NCI-H748 (cell line): ENCODE results near the gene MAGI1.
"Not testable (repeated sequence)": the region's sequence is repeated elsewhere in the genome, so short reads cannot be mapped to it uniquely, and the experiment has no call there.

ENCODE experiments used
- DNase-seq: peaks from one replicate; lab custom pipeline; 2025; ENCODE audit not compliant: unreplicated experiment; lab: John Stamatoyannopoulos, UW

MAGI1 gene

GRCh38 chr3:65548848-65549625 is 489.7 kb downstream of the MAGI1 start:
- DNase-seq = peak; percentile 69

DNA sequence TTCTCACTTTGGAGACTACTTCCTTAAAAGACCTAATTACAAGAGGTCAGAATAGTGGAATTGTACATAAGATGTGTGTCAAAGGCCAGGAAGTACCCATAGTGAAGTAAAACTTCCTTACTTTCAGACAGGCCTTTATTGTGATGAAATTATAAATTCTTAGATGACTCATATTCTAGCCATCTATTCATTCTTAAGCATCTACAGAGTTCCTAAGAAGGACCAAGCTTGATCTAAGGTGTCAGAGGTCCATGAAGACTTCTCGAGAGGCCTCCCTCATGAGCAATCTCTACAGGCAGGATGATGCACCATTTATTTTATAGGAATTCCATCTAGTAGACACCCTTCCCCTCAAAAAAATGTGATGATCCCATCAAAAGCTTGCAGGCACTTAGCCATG is 493.3 kb downstream of the MAGI1 start:
- DNase-seq = no peak

DNA sequence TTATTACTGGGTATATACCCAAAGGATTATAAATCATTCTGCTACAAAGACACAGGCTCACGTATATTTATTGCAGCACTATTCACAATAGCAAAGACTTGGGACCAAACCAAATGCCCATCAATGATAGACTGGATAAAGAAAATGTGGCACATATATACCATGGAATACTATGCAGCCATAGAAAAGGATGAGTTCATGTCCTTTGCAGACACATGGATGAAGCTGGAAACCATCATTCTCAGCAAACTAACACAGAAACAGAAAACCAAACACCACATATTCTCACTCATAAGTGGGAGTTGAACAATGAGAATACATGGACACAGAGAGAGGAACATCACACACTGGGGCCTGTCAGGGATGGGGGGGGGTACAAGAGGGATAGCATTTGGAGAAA is 495.3 kb downstream of the MAGI1 start:
- not testable (repeated sequence) for DNase-seq

DNA sequence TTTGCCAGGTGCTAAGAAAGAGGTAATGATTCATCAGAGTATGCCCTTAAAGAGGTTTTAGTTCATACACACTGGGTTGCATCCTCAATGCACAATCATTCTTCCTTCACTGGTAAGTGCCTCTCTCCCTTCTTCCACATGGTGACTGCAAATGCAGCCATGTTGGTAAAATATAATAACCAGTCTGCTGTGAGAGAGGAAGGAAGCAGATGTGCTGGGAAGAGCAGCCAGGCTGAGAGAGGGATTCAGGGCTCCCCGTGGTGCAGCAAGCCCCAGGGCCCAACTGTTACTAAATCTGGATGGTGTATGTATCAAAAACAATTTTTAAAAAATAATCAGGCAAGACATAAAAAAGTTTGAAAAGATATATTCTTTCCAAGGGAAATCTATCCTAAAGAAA is 498.1 kb downstream of the MAGI1 start:
- no peak for DNase-seq

GRCh38 chr3:65539616-65540015 is 499.1 kb downstream of the MAGI1 start:
- no peak for DNase-seq

GRCh38 chr3:65538101-65538500 is 500.6 kb downstream of the MAGI1 start:
- no peak for DNase-seq

- no peak for DNase-seq
Observed at GRCh38 chr3:65537109-65537508, 501.6 kb downstream of the MAGI1 start.

GRCh38 chr3:65535260-65535659 is 503.5 kb downstream of the MAGI1 start:
- DNase-seq = no peak

GRCh38 chr3:65534805-65535204 is 503.9 kb downstream of the MAGI1 start:
- DNase-seq = no peak

- no peak for DNase-seq
Observed at GRCh38 chr3:65532749-65533148, 506.0 kb downstream of the MAGI1 start.

DNA sequence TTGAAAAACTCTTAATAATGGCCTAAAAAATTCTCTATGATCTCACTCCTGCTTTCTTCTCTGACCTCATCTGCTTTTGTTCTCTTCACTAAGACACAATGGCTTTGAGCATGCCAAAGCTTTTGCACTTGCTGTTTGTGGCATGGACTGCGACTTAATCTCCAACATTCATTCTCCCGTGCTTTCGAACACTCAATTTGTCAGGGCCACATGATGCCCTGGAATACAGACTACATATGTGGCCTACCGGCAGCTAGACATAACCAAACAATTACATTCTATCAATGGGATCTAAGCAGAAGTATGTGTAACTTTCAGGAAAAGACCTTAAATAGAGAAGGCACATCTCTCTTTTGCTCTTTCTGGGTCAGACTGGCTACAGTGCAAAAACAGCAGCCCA is 506.5 kb downstream of the MAGI1 start:
- DNase-seq = no peak

GRCh38 chr3:65531499-65531898 is 507.2 kb downstream of the MAGI1 start:
- DNase-seq = no peak

DNA sequence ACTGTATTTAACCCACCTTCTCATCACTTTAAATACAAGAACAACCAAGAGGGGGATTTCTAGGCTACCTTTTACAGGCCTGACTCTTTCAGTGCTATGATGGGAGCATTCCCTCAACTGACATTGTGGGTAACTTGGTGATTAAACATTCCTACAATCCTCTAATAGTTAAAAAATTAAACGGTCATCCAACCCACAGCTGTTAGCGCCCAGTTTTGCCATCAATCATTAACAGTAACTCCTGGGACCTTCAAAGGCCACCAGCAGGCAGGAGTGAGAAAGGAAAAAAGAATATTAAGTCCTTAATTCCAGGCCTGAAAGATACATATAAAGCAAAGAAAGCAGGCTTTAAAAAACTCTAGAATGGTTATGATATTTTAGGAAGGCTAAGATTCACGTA is 512.1 kb downstream of the MAGI1 start:
- DNase-seq = no peak

DNA sequence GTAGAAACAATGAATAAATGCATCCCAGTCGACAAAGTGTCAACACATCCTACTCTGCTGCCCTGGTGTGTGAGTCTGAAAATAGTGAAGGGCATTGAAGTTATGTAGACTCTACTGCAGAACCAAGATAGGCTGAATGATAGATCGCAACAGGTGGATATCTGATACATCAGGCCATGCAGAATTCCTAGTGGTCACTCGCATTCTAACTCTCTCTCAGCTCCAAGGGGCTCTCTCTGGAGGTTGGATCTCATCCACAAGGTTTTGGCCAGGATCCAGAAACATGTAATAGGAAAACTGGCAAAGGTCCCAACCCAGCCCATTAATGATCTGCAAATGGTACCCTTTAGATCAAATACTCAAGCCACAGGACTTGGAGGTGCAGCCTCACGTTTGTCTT is 514.1 kb downstream of the MAGI1 start:
- DNase-seq = peak; percentile 81

GRCh38 chr3:65523878-65524277 is 514.8 kb downstream of the MAGI1 start:
- DNase-seq = no peak

DNA sequence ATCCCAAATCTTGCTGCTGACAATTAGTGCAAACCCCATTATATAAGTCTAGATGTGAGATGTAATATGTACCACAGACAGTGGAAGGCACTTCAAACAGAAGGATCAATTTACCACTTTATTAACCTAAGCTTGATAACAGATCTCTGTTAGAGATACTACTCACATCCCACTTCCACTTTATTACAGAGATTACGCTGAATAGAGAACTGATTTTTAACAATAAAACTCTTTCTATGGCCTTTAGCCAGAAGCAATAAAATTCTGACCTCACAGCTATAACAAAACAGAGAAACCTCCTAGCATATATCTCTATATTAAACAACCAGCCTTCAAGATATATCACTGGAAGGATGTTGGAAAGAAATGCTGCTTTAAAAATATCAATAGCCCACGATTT is 517.7 kb downstream of the MAGI1 start:
- peak; percentile 18 for DNase-seq

DNA sequence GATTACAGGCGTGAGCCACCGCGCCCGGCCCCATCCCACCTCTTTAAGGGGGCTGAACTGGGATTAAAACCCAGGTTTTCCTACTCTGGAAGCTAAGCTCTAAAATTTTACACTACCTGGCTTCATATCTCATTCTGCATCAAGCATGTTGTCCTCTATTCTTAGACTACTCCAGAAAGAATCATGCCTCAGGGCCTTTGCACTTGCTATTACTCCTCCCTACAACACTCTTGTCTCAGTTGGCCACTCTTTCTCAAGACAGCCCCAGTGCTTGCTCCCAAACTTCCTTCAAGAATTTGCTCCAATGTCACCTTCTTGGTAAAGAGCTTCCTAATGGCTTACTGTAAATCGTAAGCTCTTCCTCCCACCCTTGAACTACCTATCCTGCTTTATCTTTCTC is 521.7 kb downstream of the MAGI1 start:
- DNase-seq = no peak

DNA sequence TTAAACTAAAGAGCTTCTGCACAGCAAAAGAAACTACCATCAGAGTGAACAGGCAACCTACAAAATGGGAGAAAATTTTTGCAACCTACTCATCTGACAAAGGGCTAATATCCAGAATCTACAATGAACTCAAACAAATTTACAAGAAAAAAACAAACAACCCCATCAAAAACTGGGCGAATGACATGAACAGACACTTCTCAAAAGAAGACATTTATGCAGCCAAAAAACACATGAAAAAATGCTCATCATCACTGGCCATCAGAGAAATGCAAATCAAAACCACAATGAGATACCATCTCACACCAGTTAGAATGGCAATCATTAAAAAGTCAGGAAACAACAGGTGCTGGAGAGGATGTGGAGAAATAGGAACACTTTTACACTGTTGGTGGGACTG is 524.4 kb downstream of the MAGI1 start:
- not testable (repeated sequence) for DNase-seq

- not testable (repeated sequence) for DNase-seq
Observed at GRCh38 chr3:65509423-65509794, 529.3 kb downstream of the MAGI1 start.

DNA sequence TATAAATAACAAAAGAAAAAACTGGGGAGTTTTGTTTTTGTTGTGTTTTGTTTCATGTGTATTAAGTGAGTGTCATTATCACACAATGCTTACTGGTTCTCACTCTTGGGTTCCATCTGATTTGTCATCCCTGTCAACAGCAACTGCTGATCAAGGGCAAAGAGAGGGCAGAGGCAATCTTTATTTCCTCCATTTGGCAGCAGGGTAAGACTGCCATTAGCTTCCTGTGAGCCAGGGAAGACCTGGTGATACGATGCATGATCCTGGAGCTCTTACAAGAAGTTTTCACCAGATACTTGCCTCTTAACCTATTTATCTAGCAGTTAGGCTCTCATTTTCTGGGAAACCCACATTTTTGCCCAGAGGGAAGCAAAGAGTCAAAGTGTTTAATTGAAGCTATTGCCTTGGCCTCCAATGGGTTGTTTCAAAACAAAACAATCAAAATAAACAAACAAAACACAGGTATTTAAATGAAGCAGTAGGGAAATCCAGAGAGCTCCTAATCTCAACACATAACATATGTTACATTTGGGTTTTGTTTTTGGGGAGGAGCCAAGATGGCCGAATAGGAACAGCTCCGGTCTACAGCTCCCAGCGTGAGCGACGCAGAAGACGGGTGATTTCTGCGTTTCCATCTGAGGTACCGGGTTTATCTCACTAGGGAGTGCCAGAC is 529.8 kb downstream of the MAGI1 start:
- peak; percentile 4 for DNase-seq

GRCh38 chr3:65507437-65507836 is 531.3 kb downstream of the MAGI1 start:
- no peak for DNase-seq

DNA sequence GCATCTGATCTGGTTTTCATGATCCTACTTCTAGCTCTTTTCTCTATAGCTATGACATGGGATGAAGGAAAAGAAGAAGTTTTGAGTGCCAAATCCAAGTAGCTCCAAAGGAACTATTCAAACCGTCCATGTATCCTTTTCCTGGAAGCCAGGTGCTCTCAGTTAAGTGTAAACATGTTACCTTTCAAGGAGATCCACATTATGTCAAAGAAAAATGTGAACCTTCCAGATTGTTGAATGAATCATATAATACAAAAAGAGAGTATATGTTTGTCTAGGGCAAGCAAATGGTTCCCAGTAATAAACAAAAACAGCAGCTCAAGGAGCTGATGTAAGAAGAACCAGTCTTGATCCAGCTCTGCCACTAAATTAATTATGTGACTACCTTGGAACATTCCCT is 534.9 kb downstream of the MAGI1 start:
- no peak for DNase-seq

GRCh38 chr3:65502526-65502925 is 536.2 kb downstream of the MAGI1 start:
- no peak for DNase-seq
